Nephron progenitor cell (in vitro differentiated cells): ENCODE results near the gene ANKRD11.

ENCODE experiments used
- DNase-seq: peaks from one replicate; pipeline ENCODE4 v3.0.0; 2021
- H3K27ac Mint-ChIP-seq: 2 replicates; pipeline ENCODE4 v1.8.0; 2021; ENCODE audit warnings: mild to moderate bottlenecking, moderate library complexity, mixed read lengths
- H3K27me3 Mint-ChIP-seq: 2 replicates; pipeline ENCODE4 v1.8.0; 2021; ENCODE audit warnings: mild to moderate bottlenecking, low read depth, mixed read lengths; ENCODE audit not compliant: poor library complexity
- H3K36me3 Mint-ChIP-seq: 2 replicates; pipeline ENCODE4 v1.8.0; 2021; ENCODE audit warnings: low read depth, mixed read lengths
- H3K4me1 Mint-ChIP-seq: 2 replicates; pipeline ENCODE4 v1.8.0; 2021; ENCODE audit warnings: mixed read lengths
- H3K4me3 Mint-ChIP-seq: 2 replicates; pipeline ENCODE4 v1.8.0; 2021; ENCODE audit warnings: mild to moderate bottlenecking, moderate library complexity, mixed read lengths
- H3K9me3 Mint-ChIP-seq: 2 replicates; pipeline ENCODE4 v1.8.0; 2021; ENCODE audit warnings: mild to moderate bottlenecking, moderate library complexity, mixed read lengths
- CTCF ChIP-seq: fragments of 200-600 bp; sonication (generic); IDR thresholded peaks from 2 replicates; pipeline ENCODE4 v1.5.0; 2021; ENCODE audit warnings: antibody characterized with exemption

The ANKRD11 gene

GRCh38 chr16:89293276-89294143 lies 196.9 kb downstream of the ANKRD11 start:
- no peak for TF ChIP-seq CTCF
- DNase-seq, result no peak
- Mint-ChIP-seq H3K4me1 (peaks cover 61% of the 10 kb centered on the region), H3K9me3 (no peaks in the 10 kb centered on the region), H3K36me3 (peaks cover 19% of the 10 kb centered on the region), H3K27me3 (peaks cover 3% of the 10 kb centered on the region), H3K4me3 (no peak overlapping the region), H3K27ac (no peak overlapping the region)

DNA sequence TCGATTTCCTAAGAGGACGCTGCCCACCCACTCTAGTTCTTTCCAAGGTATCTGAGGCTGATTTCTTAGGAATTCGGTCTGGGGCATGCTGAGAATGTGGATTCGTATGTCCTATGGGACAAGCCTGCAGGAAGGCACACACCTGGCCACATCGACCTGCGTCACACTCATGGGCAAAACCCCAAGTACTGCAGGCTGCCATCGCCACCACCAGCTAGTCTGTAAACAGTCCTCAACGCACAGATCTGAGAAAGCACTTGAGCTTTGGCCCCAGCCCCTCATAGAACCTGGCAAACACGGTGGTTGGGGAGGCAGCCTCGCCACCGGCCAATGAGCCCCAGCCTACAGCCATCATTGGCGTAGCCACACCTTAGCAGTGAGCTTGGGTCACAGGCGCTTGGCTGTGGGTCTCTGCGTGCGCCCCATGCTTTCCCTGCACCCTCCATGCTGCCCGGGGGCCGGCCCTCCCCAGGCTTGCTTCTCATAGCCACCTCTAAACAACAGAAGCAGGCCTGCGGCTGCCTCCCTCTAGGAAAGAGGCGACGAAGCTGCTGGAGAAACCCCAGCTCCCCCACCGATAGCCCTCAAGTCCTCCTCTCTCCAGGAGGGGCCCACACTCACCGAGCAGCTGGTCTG lies 197.8 kb downstream of the ANKRD11 start:
- H3K9me3 Mint-ChIP-seq, result no peaks in the 10 kb centered on the region
- H3K4me1 Mint-ChIP-seq, result peaks cover 52% of the 10 kb centered on the region
- no peak overlapping the region for H3K4me3 Mint-ChIP-seq
- H3K36me3 Mint-ChIP-seq, result peaks cover 17% of the 10 kb centered on the region
- TF ChIP-seq CTCF, result no peak
- H3K27ac Mint-ChIP-seq, result peak overlapping the region; percentile 63
- peaks cover 3% of the 10 kb centered on the region for H3K27me3 Mint-ChIP-seq
- DNase-seq, result no peak

GRCh38 chr16:89291776-89292175 lies 198.6 kb downstream of the ANKRD11 start:
- no peak overlapping the region for H3K4me3 Mint-ChIP-seq
- H3K27ac Mint-ChIP-seq, result peak overlapping the region; percentile 95
- no peak for TF ChIP-seq CTCF
- H3K36me3 Mint-ChIP-seq, result peaks cover 15% of the 10 kb centered on the region
- no peaks in the 10 kb centered on the region for H3K9me3 Mint-ChIP-seq
- H3K4me1 Mint-ChIP-seq, result peaks cover 44% of the 10 kb centered on the region
- no peak for DNase-seq
- H3K27me3 Mint-ChIP-seq, result peaks cover 3% of the 10 kb centered on the region

DNA sequence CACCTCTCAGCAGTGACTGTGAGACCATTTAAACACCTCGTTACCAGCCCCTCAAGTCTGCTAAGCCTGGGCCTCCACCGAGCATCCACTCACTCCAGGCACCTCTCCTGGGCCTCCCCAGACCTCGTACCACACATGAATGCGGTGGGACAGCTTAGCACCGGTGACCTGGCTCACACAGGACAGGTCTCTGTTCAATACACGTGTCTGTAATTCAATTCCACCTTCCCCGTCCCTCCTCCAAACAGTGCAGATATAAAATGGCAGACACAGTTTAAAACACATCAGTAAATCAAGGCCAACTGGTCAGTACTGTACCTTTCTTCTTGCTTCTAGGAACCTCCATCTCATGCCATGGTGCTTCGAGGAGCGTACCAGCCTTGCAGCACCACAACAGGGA lies 199.0 kb downstream of the ANKRD11 start:
- H3K36me3 Mint-ChIP-seq, result peaks cover 15% of the 10 kb centered on the region
- no peaks in the 10 kb centered on the region for H3K9me3 Mint-ChIP-seq
- peaks cover 3% of the 10 kb centered on the region for H3K27me3 Mint-ChIP-seq
- DNase-seq, result no peak
- peak overlapping the region; percentile 95 for H3K27ac Mint-ChIP-seq
- H3K4me3 Mint-ChIP-seq, result no peak overlapping the region
- H3K4me1 Mint-ChIP-seq, result peaks cover 40% of the 10 kb centered on the region
- TF ChIP-seq CTCF, result no peak

DNA sequence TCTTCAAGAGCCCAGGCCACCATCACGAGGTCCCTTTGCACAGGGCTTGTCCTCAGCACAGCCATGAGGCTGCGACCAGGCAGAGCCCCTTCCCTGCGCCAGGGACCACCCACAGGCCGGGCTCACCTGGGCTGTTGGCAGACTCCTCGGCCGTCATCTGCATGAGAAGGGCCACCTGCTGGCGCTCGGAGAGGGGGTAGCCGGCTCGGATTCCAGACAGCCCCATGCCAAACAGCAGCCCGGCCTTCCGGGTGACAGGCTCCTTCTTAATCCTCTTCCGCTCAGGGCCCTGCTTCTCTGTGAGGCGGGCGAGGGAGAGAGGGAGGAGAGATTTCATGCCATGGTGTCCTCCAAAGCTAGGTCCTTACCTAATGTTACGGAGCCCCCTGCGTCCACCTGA lies 199.5 kb downstream of the ANKRD11 start:
- no peak for DNase-seq
- no peaks in the 10 kb centered on the region for H3K9me3 Mint-ChIP-seq
- TF ChIP-seq CTCF, result no peak
- H3K36me3 Mint-ChIP-seq, result peaks cover 15% of the 10 kb centered on the region
- peaks cover 3% of the 10 kb centered on the region for H3K27me3 Mint-ChIP-seq
- H3K4me1 Mint-ChIP-seq, result peaks cover 35% of the 10 kb centered on the region
- H3K27ac Mint-ChIP-seq, result peak overlapping the region; percentile 95
- no peak overlapping the region for H3K4me3 Mint-ChIP-seq
